GM19043 (cell line): Measurements from ENCODE around the gene ARHGAP30.
"Not testable (repeated sequence)": the region's sequence is repeated elsewhere in the genome, so short reads cannot be mapped to it uniquely, and the experiment has no call there.

ENCODE experiments used
- ATAC-seq: cut with Tn5 transposase; IDR thresholded peaks from one replicate; pipeline ENCODE4 v1.9.1; 2021; ENCODE audit warnings: low read depth; ENCODE audit not compliant: unreplicated experiment

ARHGAP30 gene

GRCh38 chr1:161073474-161074121 is 3.9 kb upstream of the ARHGAP30 start:
- no peak for ATAC-seq

DNA sequence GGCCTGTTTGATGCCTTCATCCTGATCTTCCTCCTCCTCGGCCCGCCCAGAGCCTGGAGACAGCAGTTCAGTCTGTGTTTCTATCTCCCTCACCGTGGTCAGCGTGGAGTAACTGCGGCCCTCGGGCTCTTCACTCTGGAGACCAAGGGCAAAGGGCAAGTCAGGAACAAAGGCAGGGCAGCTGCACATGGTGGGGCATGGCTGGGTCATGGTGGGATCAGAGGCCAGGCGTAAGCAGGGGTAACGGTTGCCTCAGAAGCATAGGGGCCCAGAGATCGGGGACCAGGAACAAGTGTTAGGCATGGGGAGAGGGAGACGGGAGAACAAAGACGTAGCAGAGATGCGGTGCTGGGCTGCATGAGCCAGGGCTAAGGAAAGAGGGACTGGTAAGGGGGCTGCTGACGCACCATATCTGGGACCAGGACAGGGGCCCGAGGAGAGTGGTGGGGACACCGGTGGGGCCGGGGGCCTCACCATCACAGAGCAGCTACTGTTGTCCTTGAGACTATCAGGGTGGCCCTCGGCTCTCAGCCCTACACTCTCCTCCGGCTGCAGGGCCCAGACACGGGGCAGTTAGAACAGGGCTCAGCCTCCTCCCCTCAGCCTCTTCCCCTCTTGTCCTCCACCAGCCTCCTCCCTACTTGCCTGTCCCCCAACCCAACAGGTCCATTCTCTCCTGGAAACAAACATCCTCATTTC is 3.2 kb upstream of the ARHGAP30 start:
- ATAC-seq, result no peak

- ATAC-seq, result no peak
These were observed 2.2 kb upstream of the ARHGAP30 start for GRCh38 chr1:161071886-161072371.

- ATAC-seq, result no peak
These were observed 1.1 kb upstream of the ARHGAP30 start for GRCh38 chr1:161070761-161071160.

DNA sequence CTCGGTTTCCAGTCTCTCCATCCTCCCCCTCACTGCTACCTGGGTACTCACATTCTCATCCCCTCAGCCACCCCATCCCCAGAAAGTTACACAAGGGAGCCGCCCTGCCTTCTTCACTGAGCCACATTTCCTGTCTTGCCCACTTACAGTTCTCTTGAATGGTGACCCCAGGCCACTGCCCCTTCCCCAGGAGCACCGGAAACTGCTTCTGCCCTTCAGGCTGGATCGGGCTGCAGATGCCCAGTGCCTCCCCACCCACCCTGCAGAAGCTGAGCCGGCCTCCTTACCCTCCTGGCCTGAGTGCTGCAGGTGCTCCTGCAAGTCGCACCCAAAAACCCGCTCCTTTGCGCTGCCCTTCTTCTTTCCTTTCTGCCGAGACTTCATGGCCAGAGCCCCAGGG is 450 bp downstream of the ARHGAP30 start:
- ATAC-seq, result no peak

- ATAC-seq, result peak; percentile 45
These were observed 1.1 kb downstream of the ARHGAP30 start for GRCh38 chr1:161068306-161069234.

- no peak for ATAC-seq
These were observed 3.0 kb downstream of the ARHGAP30 start for GRCh38 chr1:161066694-161067093.

DNA sequence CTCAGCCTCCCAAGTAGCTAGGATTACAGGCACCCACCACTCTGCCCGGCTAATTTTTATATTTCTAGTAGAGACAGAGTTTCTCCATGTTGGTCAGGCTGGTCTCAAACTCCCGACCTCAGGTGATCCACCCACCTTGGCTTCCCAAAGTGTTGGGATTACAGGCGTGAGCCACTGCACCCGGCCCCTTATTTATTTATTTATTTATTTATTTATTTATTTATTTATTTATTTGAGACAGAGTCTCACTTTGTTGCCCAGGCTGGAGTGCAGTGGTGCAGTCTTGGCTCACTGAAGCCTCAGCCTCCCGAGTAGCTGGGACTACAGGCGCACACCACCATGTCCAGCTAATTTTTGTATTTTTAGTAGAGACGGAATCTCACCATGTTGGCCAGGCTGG is 4.0 kb downstream of the ARHGAP30 start:
- not testable (repeated sequence) for ATAC-seq

GRCh38 chr1:161063936-161064335 is 5.8 kb downstream of the ARHGAP30 start:
- not testable (repeated sequence) for ATAC-seq

DNA sequence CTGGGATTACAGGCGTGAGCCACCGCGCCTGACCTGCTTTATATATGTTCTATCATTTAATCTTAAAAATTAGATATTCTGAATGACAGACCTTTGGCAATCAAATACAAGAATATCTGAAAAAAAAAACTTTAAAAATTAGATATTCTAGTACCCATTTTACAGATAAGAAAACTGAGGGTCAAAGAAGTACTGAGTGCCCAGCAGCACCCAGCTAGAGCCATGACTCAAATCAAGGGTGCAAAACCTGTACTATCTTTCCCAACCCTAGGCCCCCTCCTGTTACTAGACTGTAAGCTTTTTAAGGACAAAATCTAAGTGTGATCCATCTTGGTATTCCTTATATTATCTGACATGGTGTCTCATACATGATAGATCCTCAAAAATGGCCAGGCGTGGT is 8.3 kb downstream of the ARHGAP30 start:
- ATAC-seq, result no peak

DNA sequence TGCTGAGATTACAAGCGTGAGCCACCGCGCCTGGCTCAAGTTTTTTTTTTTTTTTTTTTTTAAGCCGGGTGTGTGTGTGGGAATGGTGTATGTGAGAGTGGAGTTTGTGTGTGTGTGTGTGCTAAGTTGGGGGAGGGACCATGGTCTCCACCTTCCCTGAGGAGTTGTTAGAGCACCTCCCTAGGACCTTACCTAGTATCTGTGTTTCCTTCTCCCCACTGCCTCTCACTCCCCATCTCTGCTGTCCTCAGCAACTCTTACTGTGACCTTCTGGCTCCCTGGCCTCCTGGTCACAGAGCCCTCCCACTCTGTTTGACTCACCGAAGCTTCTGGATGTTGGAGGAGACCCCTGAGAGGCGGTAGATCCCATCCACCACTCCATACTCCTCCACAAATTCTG is 10.4 kb downstream of the ARHGAP30 start:
- ATAC-seq, result no peak

DNA sequence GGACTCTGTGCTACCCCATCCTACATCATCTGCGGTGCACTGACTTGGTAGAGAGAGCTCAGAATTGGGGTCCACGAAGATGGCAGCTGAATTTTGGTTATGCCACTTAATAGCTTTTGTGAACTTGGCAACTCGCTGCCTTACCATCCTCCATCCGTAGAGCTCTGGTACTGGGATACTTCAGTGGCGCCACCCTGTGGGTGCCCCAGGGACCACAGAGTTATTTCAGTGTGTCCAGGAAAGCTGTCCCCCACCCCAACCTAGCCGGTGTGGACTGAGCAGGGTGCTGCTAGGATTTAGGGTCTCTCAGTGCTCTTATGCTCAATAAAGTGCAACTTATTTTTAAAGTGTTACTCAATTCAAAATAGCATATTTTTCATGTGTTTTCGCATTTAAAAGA is 14.9 kb downstream of the ARHGAP30 start:
- no peak for ATAC-seq

DNA sequence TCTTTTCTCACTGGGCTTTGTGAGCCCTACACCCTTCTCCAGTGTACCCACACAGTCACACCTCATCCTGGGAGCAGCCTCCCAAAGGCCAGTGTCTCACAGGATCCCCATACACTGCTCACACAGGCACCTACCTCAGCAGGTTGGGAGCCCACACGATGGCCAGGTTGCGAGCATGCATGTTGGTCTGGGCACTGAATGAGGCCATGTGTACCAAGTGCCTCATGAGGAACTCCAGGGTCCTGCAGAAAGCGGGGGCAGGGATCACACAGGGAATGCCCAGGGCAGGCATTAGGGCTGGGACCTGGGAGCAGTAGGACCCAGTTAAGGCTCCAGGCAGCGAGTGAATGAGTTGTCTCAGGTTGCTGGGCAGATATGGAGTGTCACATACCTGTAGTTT is 15.5 kb downstream of the ARHGAP30 start:
- no peak for ATAC-seq

GRCh38 chr1:161052899-161053298 is 16.8 kb downstream of the ARHGAP30 start:
- no peak for ATAC-seq

DNA sequence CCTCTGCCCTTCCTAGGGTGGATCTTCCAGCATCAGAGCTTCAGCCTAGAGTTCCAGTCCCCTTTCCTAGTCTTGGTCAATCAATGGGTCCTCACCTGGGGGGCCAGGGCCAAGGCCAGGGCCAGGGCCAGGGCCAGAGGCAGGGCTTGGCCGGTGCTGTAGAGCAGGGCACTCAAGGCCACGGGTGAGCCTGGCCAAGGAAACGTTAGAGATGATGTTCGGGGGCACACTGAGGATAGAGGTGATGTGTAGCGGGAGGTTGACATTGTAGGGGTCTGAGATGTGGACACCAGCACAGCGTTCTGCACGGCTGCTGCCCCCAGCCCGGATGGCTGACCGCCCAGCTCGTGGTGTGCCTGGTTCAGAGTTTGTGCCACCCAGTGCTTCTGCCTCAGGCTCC is 18.5 kb downstream of the ARHGAP30 start:
- no peak for ATAC-seq

DNA sequence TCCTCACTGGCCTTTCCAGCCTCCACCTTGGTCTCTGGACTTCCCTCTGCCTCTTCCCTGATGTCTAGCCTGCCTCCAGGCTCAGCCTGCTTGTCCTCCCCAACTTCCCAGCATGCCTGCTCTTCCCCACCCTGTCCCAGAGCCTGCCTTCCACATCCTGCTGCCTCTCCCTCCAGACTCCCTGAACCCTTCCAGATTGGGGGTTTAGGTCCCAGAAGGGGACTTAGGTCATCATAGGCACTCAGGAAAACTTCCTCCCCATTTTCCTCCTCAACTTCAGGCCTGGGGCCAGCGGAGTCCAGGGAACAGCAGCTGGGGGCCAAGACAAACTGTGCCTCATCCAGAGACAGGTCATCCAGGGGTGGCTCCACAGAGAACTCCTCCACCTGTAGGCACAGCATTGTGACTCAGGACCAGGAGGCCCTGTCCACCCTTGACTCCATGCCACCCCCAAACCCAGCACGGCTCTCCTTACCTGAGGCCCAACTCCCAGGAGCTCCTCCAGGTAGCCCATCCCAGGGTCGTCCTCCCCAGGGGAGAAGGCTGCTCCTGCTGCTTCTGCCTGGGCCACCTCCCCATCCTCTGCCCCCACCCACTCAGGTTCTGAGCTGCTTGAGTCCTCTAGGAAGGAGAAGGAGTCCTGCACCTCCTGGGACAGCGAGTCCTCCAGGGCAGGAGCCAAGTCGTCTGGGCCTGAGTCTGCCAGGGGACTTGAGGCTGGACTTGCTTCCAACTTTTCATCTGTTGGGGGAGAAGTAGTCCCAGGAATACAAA is 20.6 kb downstream of the ARHGAP30 start:
- ATAC-seq, result no peak

- ATAC-seq, result no peak
These were observed 22.0 kb downstream of the ARHGAP30 start for GRCh38 chr1:161047436-161048420.

GRCh38 chr1:161046605-161047228 is 23.0 kb downstream of the ARHGAP30 start:
- peak; percentile 61 for ATAC-seq
